GM12878 (cell line): ENCODE results near the gene NR1I3. TPM values are rescaled to one million over a fixed set of nuclear protein-coding genes. Genes with fewer than 3 reads are reported as not detected.

Source experiments
- BACH1 ChIP-seq: fragments of 450-650 bp; IDR thresholded peaks from 2 replicates; pipeline ENCODE4 v1.6.1; 2017; ENCODE audit warnings: mild to moderate bottlenecking, borderline replicate concordance
- BCL11A ChIP-seq: IDR thresholded peaks from 2 replicates; pipeline ENCODE4 v1.6.1; 2011; ENCODE audit warnings: low read depth, low read length
- CREB1 ChIP-seq: IDR thresholded peaks from 2 replicates; pipeline ENCODE4 v1.6.1; 2012; ENCODE audit warnings: low read depth, mild to moderate bottlenecking, inconsistent platforms
- EZH2 ChIP-seq: IDR thresholded peaks from 2 replicates; pipeline ENCODE4 v1.6.1; 2012; ENCODE audit warnings: low read depth, mild to moderate bottlenecking, control low read depth, inconsistent platforms, low read length, borderline replicate concordance; ENCODE audit not compliant: control insufficient read depth
- FOXK2 ChIP-seq: fragments of 450-650 bp; IDR thresholded peaks from 2 replicates; pipeline ENCODE4 v1.6.1; 2017; ENCODE audit warnings: mild to moderate bottlenecking, moderate library complexity
- IRF5 ChIP-seq: fragments of 450-650 bp; IDR thresholded peaks from 2 replicates; pipeline ENCODE4 v1.6.1; 2017; ENCODE audit warnings: borderline replicate concordance
- NR2C1 ChIP-seq: fragments of 450-650 bp; IDR thresholded peaks from 2 replicates; pipeline ENCODE4 v1.6.1; 2017; ENCODE audit warnings: antibody characterized with exemption, mild to moderate bottlenecking, moderate library complexity
- PKNOX1 ChIP-seq: fragments of 450-650 bp; IDR thresholded peaks from 2 replicates; pipeline ENCODE4 v1.6.1; 2016; ENCODE audit warnings: mild to moderate bottlenecking
- RAD51 ChIP-seq: fragments of 450-650 bp; IDR thresholded peaks from 2 replicates; pipeline ENCODE4 v1.6.1; 2016; ENCODE audit warnings: moderate library complexity, mild to moderate bottlenecking, inconsistent platforms
- REST ChIP-seq: IDR thresholded peaks from 2 replicates; pipeline ENCODE4 v1.6.1; 2012; ENCODE audit warnings: mild to moderate bottlenecking, low read depth, low read length
- SMARCA5 ChIP-seq: fragments of 450-650 bp; IDR thresholded peaks from 2 replicates; pipeline ENCODE4 v1.6.1; 2017; ENCODE audit warnings: mild to moderate bottlenecking
- SMC3 ChIP-seq: IDR thresholded peaks from 2 replicates; pipeline ENCODE4 v1.6.1; 2011; ENCODE audit warnings: low read length, improper control_type of control experiment, borderline replicate concordance
- SRF ChIP-seq, 2 experiments: IDR thresholded peaks; 2 replicates each; pipeline ENCODE4 v1.6.1; 2011; ENCODE audit warnings: low read depth in 2 of 2, low read length in 2 of 2, mild to moderate bottlenecking in 1 of 2, moderate library complexity in 1 of 2
- STAT1 ChIP-seq: fragments of 450-650 bp; conservative IDR thresholded peaks from 2 replicates; pipeline ENCODE4 v1.6.1; 2014; ENCODE audit warnings: antibody characterized with exemption, mild to moderate bottlenecking
- STAT3 ChIP-seq: IDR thresholded peaks from 2 replicates; pipeline ENCODE4 v1.6.1; 2011; ENCODE audit warnings: low read depth, low read length, improper control_type of control experiment
- YY1 ChIP-seq: IDR thresholded peaks from 2 replicates; pipeline ENCODE4 v1.6.1; 2011; ENCODE audit warnings: low read depth, mild to moderate bottlenecking, low read length
- ZBED1 ChIP-seq: IDR thresholded peaks from 2 replicates; pipeline ENCODE4 v1.6.1; 2016; ENCODE audit warnings: borderline replicate concordance
- ZNF24 ChIP-seq: fragments of 450-650 bp; IDR thresholded peaks from 2 replicates; pipeline ENCODE4 v1.6.1; 2017; ENCODE audit warnings: antibody characterized with exemption, mild to moderate bottlenecking
- polyA plus RNA-seq, 11 experiments: library from polyadenylated mRNA; depleted of rRNA in 4 of 11; unstranded in 6 of 11; stranded (reverse) in 5 of 11; fragments of >200 nt; fragmentation: Nextera tagmentation in 4 of 11; fragmentation: Illumina TruSeq in 1 of 11; extraction: Ambion mirVana in 4 of 11; extraction: Trizol in 1 of 11; gene quantifications; 1 replicate in 1 of 11; 2 replicates in 10 of 11; pipeline versions ENCODE4 v1.2.1 to v1.2.3, GENCODE V29; 2011 to 2016; ENCODE audit warnings: inconsistent platforms in 2 of 11, missing spikeins in 2 of 11, low read depth in 1 of 11
- total RNA-seq, 4 experiments: library from RNA; depleted of rRNA in 3 of 4; stranded (reverse); fragments of >200 nt in 3 of 4; fragmentation: Illumina TruSeq in 1 of 4; extraction: Trizol in 1 of 4; gene quantifications; 2 replicates each; pipeline versions ENCODE4 v1.2.1 to v1.2.3, GENCODE V29; 2013 to 2021
- TF ChIP-seq, protein P1 (sequence below): fragments of 450-650 bp; IDR thresholded peaks from 2 replicates; pipeline ENCODE4 v1.6.1; 2016; ENCODE audit warnings: mild to moderate bottlenecking, moderate library complexity, borderline replicate concordance

Gene NR1I3
- total and polyA plus RNA-seq, 10 of the 15 experiments (the other 5 are each of a cell fraction or from before 2014, with no cell fraction given): 0.13 to 0.52 (median 0.24) TPM; not detected in 7

DNA sequence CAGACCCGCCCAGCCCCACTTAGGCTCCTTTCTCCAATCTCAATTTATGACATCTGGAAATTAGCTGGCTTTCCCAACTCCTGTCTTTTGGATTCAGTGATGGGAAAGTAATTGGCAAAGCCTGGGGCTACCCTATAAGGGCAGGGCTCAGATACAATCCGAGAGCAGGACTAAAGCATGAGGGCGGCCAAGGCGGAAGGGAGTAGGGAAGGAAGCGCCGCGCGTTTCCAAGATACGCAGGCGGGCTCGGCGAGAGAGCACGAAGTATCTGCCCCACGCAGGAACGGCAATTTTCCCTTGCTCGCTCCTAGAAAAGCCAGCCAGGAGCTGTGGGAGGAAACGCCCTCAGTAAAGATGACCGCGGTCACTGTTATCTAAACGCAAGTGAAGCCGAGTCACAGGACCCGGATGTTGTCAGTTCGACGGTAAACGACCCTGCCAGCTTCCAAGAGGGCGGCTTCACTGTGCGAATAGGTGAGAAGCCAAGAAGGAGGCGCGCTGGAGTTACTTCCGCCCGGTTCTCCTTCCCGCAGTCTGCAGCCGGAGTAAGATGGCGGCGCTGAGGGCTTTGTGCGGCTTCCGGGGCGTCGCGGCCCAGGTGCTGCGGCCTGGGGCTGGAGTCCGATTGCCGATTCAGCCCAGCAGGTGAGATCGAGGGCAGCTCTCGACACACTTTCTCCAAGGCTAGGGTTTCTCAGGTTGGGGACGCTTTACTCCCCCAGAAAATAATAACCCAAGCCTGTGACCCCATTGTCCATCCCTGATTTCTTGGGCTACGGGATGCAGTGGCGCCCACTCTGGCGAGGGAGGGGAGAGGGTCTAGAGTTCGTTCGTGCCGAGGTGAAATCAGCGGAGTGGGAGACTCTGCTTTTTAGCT lies 35.9 kb downstream of the NR1I3 start, which contains the start of gene NDUFS2 (continued):
- TF ChIP-seq CREB1 (peak; percentile 96), YY1 (peak; percentile 100), ZBED1 (no peak), SMC3 (no peak), FOXK2 (peak; percentile 77), EZH2 (no peak), STAT3 (no peak), SMARCA5 (0 out of 2 replicates have a peak, but pooled peaks have one; percentile 52), NR2C1 (peak; percentile 97), REST (no peak), IRF5 (no peak), PKNOX1 (peak; percentile 27; the same call in 1 of the 2 replicates), BACH1 (0 out of 2 replicates have a peak, but pooled peaks have one; percentile 35), SRF (IDR thresholded peaks at IDR 0.05; ENCODE audit: low read depth in 2 of 2, low read length in 2 of 2) (0 out of 4 replicates have a peak, but pooled peaks of 1 of the 2 experiments have one; percentile 60), BCL11A (no peak), RAD51 (peak; percentile 37; the same call in 1 of the 2 replicates), ZNF24 (no peak), STAT1 (no peak)
- TF ChIP-seq, protein P1, sequence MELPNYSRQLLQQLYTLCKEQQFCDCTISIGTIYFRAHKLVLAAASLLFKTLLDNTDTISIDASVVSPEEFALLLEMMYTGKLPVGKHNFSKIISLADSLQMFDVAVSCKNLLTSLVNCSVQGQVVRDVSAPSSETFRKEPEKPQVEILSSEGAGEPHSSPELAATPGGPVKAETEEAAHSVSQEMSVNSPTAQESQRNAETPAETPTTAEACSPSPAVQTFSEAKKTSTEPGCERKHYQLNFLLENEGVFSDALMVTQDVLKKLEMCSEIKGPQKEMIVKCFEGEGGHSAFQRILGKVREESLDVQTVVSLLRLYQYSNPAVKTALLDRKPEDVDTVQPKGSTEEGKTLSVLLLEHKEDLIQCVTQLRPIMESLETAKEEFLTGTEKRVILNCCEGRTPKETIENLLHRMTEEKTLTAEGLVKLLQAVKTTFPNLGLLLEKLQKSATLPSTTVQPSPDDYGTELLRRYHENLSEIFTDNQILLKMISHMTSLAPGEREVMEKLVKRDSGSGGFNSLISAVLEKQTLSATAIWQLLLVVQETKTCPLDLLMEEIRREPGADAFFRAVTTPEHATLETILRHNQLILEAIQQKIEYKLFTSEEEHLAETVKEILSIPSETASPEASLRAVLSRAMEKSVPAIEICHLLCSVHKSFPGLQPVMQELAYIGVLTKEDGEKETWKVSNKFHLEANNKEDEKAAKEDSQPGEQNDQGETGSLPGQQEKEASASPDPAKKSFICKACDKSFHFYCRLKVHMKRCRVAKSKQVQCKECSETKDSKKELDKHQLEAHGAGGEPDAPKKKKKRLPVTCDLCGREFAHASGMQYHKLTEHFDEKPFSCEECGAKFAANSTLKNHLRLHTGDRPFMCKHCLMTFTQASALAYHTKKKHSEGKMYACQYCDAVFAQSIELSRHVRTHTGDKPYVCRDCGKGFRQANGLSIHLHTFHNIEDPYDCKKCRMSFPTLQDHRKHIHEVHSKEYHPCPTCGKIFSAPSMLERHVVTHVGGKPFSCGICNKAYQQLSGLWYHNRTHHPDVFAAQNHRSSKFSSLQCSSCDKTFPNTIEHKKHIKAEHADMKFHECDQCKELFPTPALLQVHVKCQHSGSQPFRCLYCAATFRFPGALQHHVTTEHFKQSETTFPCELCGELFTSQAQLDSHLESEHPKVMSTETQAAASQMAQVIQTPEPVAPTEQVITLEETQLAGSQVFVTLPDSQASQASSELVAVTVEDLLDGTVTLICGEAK: peak; percentile 93
